ENCODE results near the gene MOG. TPM values are rescaled to one million over a fixed set of nuclear protein-coding genes. Genes with fewer than 3 reads are reported as not detected.

MOG gene
- total and polyA plus RNA-seq, 7 experiments from 2014 or later: not detected

DNA sequence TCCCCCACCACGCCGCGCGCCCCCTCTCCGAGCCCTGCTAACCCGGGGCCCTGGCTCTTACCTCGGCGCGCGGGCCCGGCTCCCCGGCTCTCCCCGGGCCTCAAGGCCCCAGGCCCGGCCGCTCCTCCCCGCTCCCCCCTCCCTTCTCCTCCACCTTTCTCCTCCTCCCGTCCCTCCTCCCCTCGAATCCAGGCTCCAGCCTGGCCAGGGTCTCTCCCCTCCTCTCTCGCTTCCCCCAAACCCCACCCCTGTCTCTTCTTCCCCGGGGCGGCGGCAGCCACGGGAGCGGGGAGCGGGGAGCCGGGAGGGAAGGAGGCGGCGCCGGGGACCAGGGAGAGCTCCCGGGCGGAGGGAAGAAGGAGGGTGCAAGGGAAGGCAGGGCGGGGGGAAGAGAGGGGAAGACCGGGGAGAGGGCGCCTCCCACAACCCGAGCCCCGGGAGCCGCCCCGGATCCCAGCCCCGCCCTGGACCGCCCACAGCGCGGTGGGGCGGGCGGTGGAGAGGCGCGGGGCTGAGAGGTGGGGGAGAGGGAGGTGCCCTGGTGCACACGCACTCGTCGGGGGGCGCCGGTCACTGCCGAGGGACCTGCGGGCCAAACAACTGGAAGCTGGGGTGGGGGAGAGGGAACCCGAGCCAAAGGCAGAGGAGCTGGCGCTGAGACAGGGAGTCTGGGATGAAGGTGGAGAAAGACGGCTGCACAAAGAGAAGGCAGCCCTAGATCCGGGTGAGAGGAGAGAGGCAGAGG is 23.9 kb upstream of the MOG start, which contains the start of gene GABBR1:
Gene GABBR1 (minus strand): TSS at position 395 of the 745 bp plus-strand sequence. CDS start 798 bp downstream, outside the sequence.
- ATAC-seq (peak; percentile 89), DNase-seq (peak; percentile 54 to 85 (median 62))
- H3K4me3 Mint-ChIP-seq: peak within 1 kb of the TSS; percentile 77 to 98 (median 92)
- ChIA-PET POLR2A (interaction anchor here (0.6 to 2.6 kb wide), 7 partner anchors 9 to 1802 kb away, joined by 3 to 28 read pairs (median 5); partner anchors contain the start of gene PSORS1C1), CTCF (interaction anchor here (0.7 to 3.6 kb wide), 4 partner anchors 9 to 551 kb away, joined by 3 to 16 read pairs (median 6); no protein-coding TSS in a partner anchor)
- H3K9me3 ChIP-seq (ENCODE audit: control insufficient read depth in 2 of 3, low read length in 3 of 3): no peaks in the 10 kb centered on the region
- peaks cover 0 to 14% (median 0%) of the 10 kb centered on the region in 5 donors for H3K36me3 Mint-ChIP-seq
- peaks cover 0 to 6% (median 0%) of the 10 kb centered on the region in 11 donors for H3K9me3 Mint-ChIP-seq
- intact Hi-C loops (cut with micrococcal nuclease): loop anchor here (1.0 to 5.0 kb wide), 3 partner anchors 8 to 119 kb away; no protein-coding TSS in a partner anchor
- H3K27me3 ChIP-seq (ENCODE audit: control insufficient read depth in 2 of 2, insufficient read depth in 2 of 2, low read length in 2 of 2): no peaks in the 10 kb centered on the region
- peaks cover 0 to 64% (median 0%) of the 10 kb centered on the region in 5 donors for H3K27me3 Mint-ChIP-seq
- H3K27ac ChIP-seq (ENCODE audit: low read depth, low read length): peak within 1 kb of the TSS; percentile 77
- H3K27ac Mint-ChIP-seq: peak within 1 kb of the TSS; percentile 19 to 97 (median 86)
- H3K36me3 ChIP-seq (ENCODE audit: control insufficient read depth in 2 of 3, insufficient read depth in 3 of 3, low read length in 3 of 3): peaks cover 0 to 12% (median 0%) of the 10 kb centered on the region in 3 experiments
- peak within 1 kb of the TSS; percentile 51 for H3K4me3 ChIP-seq (ENCODE audit: low read length)
- H3K4me1 ChIP-seq (ENCODE audit: control insufficient read depth in 2 of 2, insufficient read depth in 2 of 2, low read length in 2 of 2): peaks cover 27 to 29% of the 10 kb centered on the region in 2 donors
- H3K4me1 Mint-ChIP-seq: peaks cover 39 to 59% (median 54%) of the 10 kb centered on the region in 7 donors

DNA sequence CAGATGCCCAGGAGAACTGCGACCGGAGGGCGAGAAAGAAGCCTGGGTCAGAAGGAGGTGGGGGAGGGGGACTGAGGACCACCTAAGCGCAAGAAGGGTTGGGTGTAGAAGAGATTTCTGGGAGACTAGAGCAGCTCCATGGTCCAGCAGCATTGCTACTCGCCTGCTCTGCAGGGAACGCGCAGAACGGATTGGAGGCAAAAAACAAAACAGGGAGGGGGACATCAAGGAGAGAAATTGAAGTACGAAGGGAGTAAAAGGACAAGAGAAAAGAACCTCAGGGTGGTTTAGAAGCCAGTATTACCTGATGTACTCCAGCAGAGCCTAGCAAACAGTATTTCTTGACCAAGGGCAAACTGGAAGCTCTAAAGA is 23.4 kb upstream of the MOG start:
- H3K9me3 ChIP-seq (ENCODE audit: control insufficient read depth in 2 of 3, low read length in 3 of 3): no peaks in the 10 kb centered on the region
- H3K4me3 Mint-ChIP-seq: peak overlapping the region; percentile 74 to 98 (median 89)
- intact Hi-C loops (cut with micrococcal nuclease): loop anchor here (1.0 to 5.0 kb wide), 3 partner anchors 8 to 119 kb away; no protein-coding TSS in a partner anchor
- peak overlapping the region; percentile 77 for H3K27ac ChIP-seq (ENCODE audit: low read depth, low read length)
- H3K27me3 Mint-ChIP-seq: peaks cover 0 to 63% (median 0%) of the 10 kb centered on the region in 5 donors
- CTCF ChIA-PET: interaction anchor here (0.7 to 3.6 kb wide), 4 partner anchors 8 to 552 kb away, joined by 3 to 16 read pairs (median 6); no protein-coding TSS in a partner anchor
- H3K4me1 Mint-ChIP-seq: peaks cover 35 to 59% (median 51%) of the 10 kb centered on the region in 7 donors
- no peaks in the 10 kb centered on the region for H3K27me3 ChIP-seq (ENCODE audit: control insufficient read depth in 2 of 2, insufficient read depth in 2 of 2, low read length in 2 of 2)
- peak overlapping the region; percentile 19 to 97 (median 85) for H3K27ac Mint-ChIP-seq
- DNase-seq (peak in 1 of 9 donors; percentile 11), ATAC-seq (no peak)
- H3K4me3 ChIP-seq (ENCODE audit: low read length): peak overlapping the region; percentile 49
- H3K9me3 Mint-ChIP-seq: peaks cover 0 to 6% (median 0%) of the 10 kb centered on the region in 11 donors
- peaks cover 27 to 29% of the 10 kb centered on the region in 2 donors for H3K4me1 ChIP-seq (ENCODE audit: control insufficient read depth in 2 of 2, insufficient read depth in 2 of 2, low read length in 2 of 2)
- POLR2A ChIA-PET: interaction anchor here (0.6 to 2.6 kb wide), 8 partner anchors 8 to 1802 kb away, joined by 3 to 28 read pairs (median 4); partner anchors contain the start of gene PSORS1C1
- H3K36me3 ChIP-seq (ENCODE audit: control insufficient read depth in 2 of 3, insufficient read depth in 3 of 3, low read length in 3 of 3): peaks cover 0 to 8% (median 0%) of the 10 kb centered on the region in 3 experiments
- H3K36me3 Mint-ChIP-seq: peaks cover 0 to 12% (median 0%) of the 10 kb centered on the region in 5 donors

DNA sequence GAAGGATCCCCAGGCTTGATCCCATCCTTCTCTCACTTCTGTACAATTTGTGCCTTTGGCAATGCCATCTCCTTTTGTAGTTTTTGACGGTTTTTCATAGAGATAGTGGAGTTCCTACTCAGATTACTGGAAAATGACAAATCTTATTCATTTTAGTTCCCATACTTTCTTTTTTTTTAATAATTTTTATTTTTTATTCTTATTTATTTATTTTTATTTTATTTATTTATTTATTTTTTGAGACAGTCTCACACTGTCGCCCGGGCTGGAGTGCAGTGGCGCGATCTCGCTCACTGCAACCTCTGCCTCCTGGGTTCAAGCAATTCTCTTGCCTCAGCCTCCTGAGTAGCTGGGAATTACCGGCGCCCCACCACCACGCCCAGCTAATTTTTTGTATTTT is 19.6 kb upstream of the MOG start:
- no peak overlapping the region for H3K27ac Mint-ChIP-seq
- intact Hi-C loops (cut with micrococcal nuclease): no loop called here

GRCh38 chr6:29641430-29642148 is 15.3 kb upstream of the MOG start:
- H3K4me1 Mint-ChIP-seq: peaks cover 9 to 41% (median 23%) of the 10 kb centered on the region in 7 donors
- peaks cover 0 to 10% (median 0%) of the 10 kb centered on the region in 5 donors for H3K27me3 Mint-ChIP-seq
- H3K9me3 Mint-ChIP-seq: peaks cover 0 to 5% (median 0%) of the 10 kb centered on the region in 11 donors
- POLR2A ChIA-PET: interaction anchor here (0.6 to 3.9 kb wide), 8 partner anchors 8 to 1954 kb away, joined by 3 to 39 read pairs (median 6); partner anchors contain the start of genes GABBR1 and POLR1H
- intact Hi-C loops (cut with micrococcal nuclease): loop anchor here in 1 of 2 donors (1.0 kb wide), 3 partner anchors 8 to 13 kb away; partner anchors contain the start of gene GABBR1
- H3K4me3 Mint-ChIP-seq: peak overlapping the region; percentile 55 to 90 (median 74)
- Histone ChIP-seq H3K27me3 (ENCODE audit: control insufficient read depth in 2 of 2, insufficient read depth in 2 of 2, low read length in 2 of 2) (no peaks in the 10 kb centered on the region), H3K36me3 (ENCODE audit: control insufficient read depth in 2 of 3, insufficient read depth in 3 of 3, low read length in 3 of 3) (no peaks in the 10 kb centered on the region), H3K9me3 (ENCODE audit: control insufficient read depth in 2 of 3, low read length in 3 of 3) (no peaks in the 10 kb centered on the region), H3K4me1 (ENCODE audit: control insufficient read depth in 2 of 2, insufficient read depth in 2 of 2, low read length in 2 of 2) (peaks cover 8 to 23% of the 10 kb centered on the region in 2 donors), H3K27ac (ENCODE audit: low read depth, low read length) (peak overlapping the region; percentile 50), H3K4me3 (ENCODE audit: low read length) (no peak overlapping the region)
- H3K27ac Mint-ChIP-seq: peak overlapping the region; percentile 80 to 99 (median 93)
- ATAC-seq (peak; percentile 92), DNase-seq (peak in 6 of 9 donors; percentile 25 to 56 (median 52))
- CTCF ChIA-PET: interaction anchor here (0.7 to 5.6 kb wide), 9 partner anchors 8 to 111 kb away, joined by 3 to 47 read pairs (median 4); no protein-coding TSS in a partner anchor
- H3K36me3 Mint-ChIP-seq: no peaks in the 10 kb centered on the region

More for the DNA sequence above, 19.6 kb upstream of the MOG start:
- POLR2A ChIA-PET: no interaction called here
- H3K9me3 Mint-ChIP-seq: peaks cover 0 to 5% (median 0%) of the 10 kb centered on the region in 11 donors
- Histone ChIP-seq H3K27me3 (ENCODE audit: control insufficient read depth in 2 of 2, insufficient read depth in 2 of 2, low read length in 2 of 2) (no peaks in the 10 kb centered on the region), H3K9me3 (ENCODE audit: control insufficient read depth in 2 of 3, low read length in 3 of 3) (no peaks in the 10 kb centered on the region), H3K4me3 (ENCODE audit: low read length) (no peak overlapping the region), H3K27ac (ENCODE audit: low read depth, low read length) (no peak overlapping the region), H3K36me3 (ENCODE audit: control insufficient read depth in 2 of 3, insufficient read depth in 3 of 3, low read length in 3 of 3) (peaks cover 0 to 8% (median 0%) of the 10 kb centered on the region in 3 experiments), H3K4me1 (ENCODE audit: control insufficient read depth in 2 of 2, insufficient read depth in 2 of 2, low read length in 2 of 2) (peaks cover 14 to 23% of the 10 kb centered on the region in 2 donors)
- H3K4me3 Mint-ChIP-seq: peak overlapping the region in 1 of 10 donors; percentile 21
- CTCF ChIA-PET: interaction anchor here (0.6 to 1.5 kb wide), 2 partner anchors 16 to 1301 kb away, joined by 3 to 7 read pairs; no protein-coding TSS in a partner anchor
- H3K36me3 Mint-ChIP-seq: no peaks in the 10 kb centered on the region
- H3K27me3 Mint-ChIP-seq: peaks cover 0 to 27% (median 0%) of the 10 kb centered on the region in 5 donors
- H3K4me1 Mint-ChIP-seq: peaks cover 16 to 44% (median 34%) of the 10 kb centered on the region in 7 donors
- no peak for ATAC-seq
- no peak for DNase-seq

DNA sequence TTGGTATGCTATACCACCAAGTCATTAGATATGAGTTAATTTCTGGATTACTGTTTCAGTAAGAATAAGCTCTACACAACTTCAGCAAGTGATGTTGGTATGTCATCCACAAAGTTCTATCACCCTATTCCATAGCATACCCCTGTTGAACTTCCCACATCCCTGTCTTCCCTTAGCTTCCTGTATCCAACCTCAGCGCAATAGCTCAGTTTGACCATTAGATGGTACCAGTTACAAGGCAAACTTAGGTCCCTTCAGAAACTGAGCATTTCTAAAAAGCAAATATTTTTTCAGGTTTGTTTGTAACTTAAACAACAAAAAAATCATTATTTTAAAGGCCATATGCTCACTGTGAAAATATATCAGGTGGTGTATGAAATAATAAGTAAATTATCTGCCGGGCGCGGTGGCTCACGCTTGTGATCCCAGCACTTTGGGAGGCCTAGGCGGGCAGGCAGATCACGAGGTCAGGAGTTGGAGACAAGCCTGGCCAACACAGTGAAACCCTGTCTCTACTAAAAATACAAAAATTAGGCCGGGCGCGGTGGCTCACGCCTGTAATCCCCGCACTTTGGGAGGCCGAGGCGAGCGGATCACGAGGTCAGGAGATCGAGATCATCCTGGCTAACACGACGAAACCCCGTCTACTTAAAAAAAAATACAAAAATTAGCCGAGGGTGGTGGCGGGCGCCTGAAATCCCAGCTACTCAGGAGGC is 8.8 kb upstream of the MOG start:
- POLR2A ChIA-PET: interaction anchor here (1.1 kb wide), 2 partner anchors 14 to 19 kb away, joined by 3 to 4 read pairs; no protein-coding TSS in a partner anchor
- Histone ChIP-seq H3K36me3 (ENCODE audit: control insufficient read depth in 2 of 3, insufficient read depth in 3 of 3, low read length in 3 of 3) (no peaks in the 10 kb centered on the region), H3K27ac (ENCODE audit: low read depth, low read length) (no peak overlapping the region), H3K27me3 (ENCODE audit: control insufficient read depth in 2 of 2, insufficient read depth in 2 of 2, low read length in 2 of 2) (no peaks in the 10 kb centered on the region), H3K4me1 (ENCODE audit: control insufficient read depth in 2 of 2, insufficient read depth in 2 of 2, low read length in 2 of 2) (peaks cover 4 to 7% of the 10 kb centered on the region in 2 donors), H3K9me3 (ENCODE audit: control insufficient read depth in 2 of 3, low read length in 3 of 3) (no peaks in the 10 kb centered on the region), H3K4me3 (ENCODE audit: low read length) (no peak overlapping the region)
- H3K4me3 Mint-ChIP-seq: peak overlapping the region in 2 of 10 donors; percentile 16 to 33
- intact Hi-C loops (cut with micrococcal nuclease): no loop called here
- CTCF ChIA-PET: interaction anchor here (0.7 kb wide), 3 partner anchors 46 to 293 kb away, joined by 3 read pairs; no protein-coding TSS in a partner anchor
- peak overlapping the region in 7 of 9 donors; percentile 5 to 100 (median 67) for H3K27ac Mint-ChIP-seq
- peaks cover 0 to 2% (median 0%) of the 10 kb centered on the region in 11 donors for H3K9me3 Mint-ChIP-seq
- peaks cover 0 to 5% (median 0%) of the 10 kb centered on the region in 5 donors for H3K27me3 Mint-ChIP-seq
- H3K36me3 Mint-ChIP-seq: no peaks in the 10 kb centered on the region
- DNase-seq (no peak), ATAC-seq (no peak)
- peaks cover 5 to 30% (median 18%) of the 10 kb centered on the region in 7 donors for H3K4me1 Mint-ChIP-seq

All from naive thymus-derived CD4-positive, alpha-beta T cell (primary cell).